Muscle of leg (tissue), 11 donors: ENCODE results near the gene ERFL. TPM values are rescaled to one million over a fixed set of nuclear protein-coding genes. Genes with fewer than 3 reads are reported as not detected.
A peak's percentile ranks its signal among the peaks of the same experiment; 100 is the strongest.

ENCODE experiments used
- DNase-seq: peaks from one replicate; pipeline ENCODE4 v3.0.0; 2013
- H3K27ac ChIP-seq: one replicate; pipeline ENCODE4 v1.5.1; 2013; ENCODE audit warnings: mild to moderate bottlenecking, low read length, control low read depth
- H3K27me3 ChIP-seq: one replicate; pipeline ENCODE4 v1.6.1; 2013; ENCODE audit warnings: low read length; ENCODE audit not compliant: control insufficient read depth, insufficient read depth
- H3K36me3 ChIP-seq: one replicate; pipeline ENCODE4 v1.6.1; 2013; ENCODE audit warnings: low read length; ENCODE audit not compliant: control insufficient read depth, insufficient read depth
- H3K4me1 ChIP-seq: one replicate; pipeline ENCODE4 v1.6.1; 2013; ENCODE audit warnings: low read length; ENCODE audit not compliant: control insufficient read depth, insufficient read depth
- H3K4me3 ChIP-seq: one replicate; pipeline ENCODE4 v1.5.1; 2013; ENCODE audit warnings: low read length, control low read depth
- H3K9me3 ChIP-seq: replicated peaks from 2 replicates; pipeline ENCODE4 v1.6.1; 2013; ENCODE audit warnings: low read depth, low read length; ENCODE audit not compliant: control insufficient read depth
- WGBS: methylation state at CpG from one replicate; pipeline ENCODE4 v1.1.5; 2013; ENCODE audit warnings: missing lambda C conversion rate; ENCODE audit not compliant: insufficient coverage; 5-methylcytosine and 5-hydroxymethylcytosine counted together
- polyA plus RNA-seq, 8 donors: library from polyadenylated mRNA; unstranded; fragments of 120-200 nt; gene quantifications; one replicate each; pipeline versions ENCODE4 v1.2.1 to v1.2.3, GENCODE V29; 2013; ENCODE audit warnings: inconsistent platforms in 1 of 8, low replicate concordance in 1 of 8; ENCODE audit not compliant: insufficient read length in 8 of 8, insufficient read depth in 1 of 8
- total RNA-seq: library from RNA; stranded (reverse); fragments of 120-200 nt; gene quantifications from one replicate; pipeline ENCODE4 v1.2.4, GENCODE V29; 2013

Gene ERFL
- total and polyA plus RNA-seq, 9 donors = 0.04 to 0.31 (median 0.12) TPM

GRCh38 chr19:41959056-41960053, 31.1 kb upstream of the ERFL start, which contains the start of gene RABAC1:
TSS of gene RABAC1 (minus strand) at chr19:41959321. CDS start at chr19:41959292, 29 bp downstream.
- Histone ChIP-seq H3K9me3 (no peaks in the 10 kb centered on the region), H3K36me3 (peaks cover 7% of the 10 kb centered on the region), H3K27me3 (no peaks in the 10 kb centered on the region), H3K4me3 (peak within 1 kb of the TSS; percentile 97), H3K4me1 (peaks cover 20% of the 10 kb centered on the region), H3K27ac (peak within 1 kb of the TSS; percentile 95)
- WGBS = under 1% methylated on average over 41 of the region's 46 CpGs
- peak; percentile 98 for DNase-seq

DNA sequence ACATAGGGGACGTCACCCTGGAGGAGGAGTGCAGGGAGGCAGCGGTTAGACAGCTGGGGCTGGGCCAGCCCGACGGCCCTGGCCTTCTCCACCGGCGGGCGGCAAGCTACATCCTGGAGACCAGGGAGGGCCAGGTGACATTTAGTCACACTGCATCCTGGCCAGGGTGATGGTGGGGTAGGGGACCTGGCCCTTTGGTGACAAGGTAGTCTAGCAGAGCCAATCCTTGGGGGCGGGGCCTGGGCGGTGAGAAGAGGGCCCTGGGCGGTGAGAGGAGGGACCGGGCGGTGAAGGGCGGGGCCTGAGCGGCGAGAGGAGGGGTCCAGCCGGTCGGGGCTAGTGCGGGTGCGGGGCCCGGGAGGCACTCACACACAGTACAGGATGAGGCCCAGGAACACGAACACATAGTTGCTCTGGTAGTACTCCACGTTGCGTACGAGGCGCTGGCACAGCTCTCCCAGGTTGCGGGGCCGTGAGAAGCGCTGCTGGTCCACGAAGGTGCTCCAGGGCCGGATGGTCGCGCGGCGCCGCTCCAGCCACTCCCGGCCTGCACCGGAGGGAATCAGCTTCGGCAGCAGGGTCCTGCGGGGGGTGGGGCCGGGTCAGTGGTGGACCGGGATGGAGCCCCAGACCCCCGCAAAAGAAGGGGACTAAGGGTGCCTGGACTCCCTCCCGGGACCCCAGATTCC, 30.3 kb upstream of the ERFL start:
- peak overlapping the region; percentile 95 for H3K27ac ChIP-seq
- H3K4me1 ChIP-seq = peaks cover 20% of the 10 kb centered on the region
- H3K9me3 ChIP-seq = no peaks in the 10 kb centered on the region
- H3K36me3 ChIP-seq = peaks cover 7% of the 10 kb centered on the region
- no peaks in the 10 kb centered on the region for H3K27me3 ChIP-seq
- peak overlapping the region; percentile 97 for H3K4me3 ChIP-seq
- WGBS = under 1% methylated on average over 35 of the region's 43 CpGs
- peak; percentile 91 for DNase-seq

DNA sequence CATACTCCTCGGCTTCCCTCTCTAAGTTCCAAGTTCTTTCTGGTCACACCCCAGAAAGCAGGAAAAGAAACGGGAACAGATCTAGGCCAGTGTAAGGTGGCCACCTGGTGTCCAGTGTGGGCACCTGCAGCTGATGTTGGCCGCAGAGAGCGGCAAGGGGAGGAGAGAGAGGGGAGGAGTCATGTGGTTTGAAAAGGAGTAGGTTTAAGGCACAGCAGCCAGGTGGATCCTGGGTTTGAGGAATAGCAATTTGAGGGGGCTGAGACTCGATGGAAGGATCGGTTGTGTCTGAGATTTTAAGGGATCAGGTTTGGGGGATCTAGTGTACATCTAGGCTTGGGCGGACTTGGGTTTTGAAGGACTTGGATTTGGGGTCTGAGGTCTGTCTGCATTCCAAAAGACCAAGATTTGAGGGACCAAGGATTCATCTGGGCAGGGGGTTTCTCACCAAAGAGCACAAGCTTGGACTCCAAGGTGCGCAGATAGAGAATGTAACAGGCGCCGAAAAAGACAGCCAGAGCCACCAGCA, 29.7 kb upstream of the ERFL start:
- Histone ChIP-seq H3K27me3 (no peaks in the 10 kb centered on the region), H3K27ac (peak overlapping the region; percentile 95), H3K4me1 (peaks cover 20% of the 10 kb centered on the region), H3K9me3 (no peaks in the 10 kb centered on the region), H3K4me3 (peak overlapping the region; percentile 97), H3K36me3 (peaks cover 7% of the 10 kb centered on the region)
- DNase-seq = peak; percentile 88
- 9% methylated on average over 7 of the region's 10 CpGs for WGBS

DNA sequence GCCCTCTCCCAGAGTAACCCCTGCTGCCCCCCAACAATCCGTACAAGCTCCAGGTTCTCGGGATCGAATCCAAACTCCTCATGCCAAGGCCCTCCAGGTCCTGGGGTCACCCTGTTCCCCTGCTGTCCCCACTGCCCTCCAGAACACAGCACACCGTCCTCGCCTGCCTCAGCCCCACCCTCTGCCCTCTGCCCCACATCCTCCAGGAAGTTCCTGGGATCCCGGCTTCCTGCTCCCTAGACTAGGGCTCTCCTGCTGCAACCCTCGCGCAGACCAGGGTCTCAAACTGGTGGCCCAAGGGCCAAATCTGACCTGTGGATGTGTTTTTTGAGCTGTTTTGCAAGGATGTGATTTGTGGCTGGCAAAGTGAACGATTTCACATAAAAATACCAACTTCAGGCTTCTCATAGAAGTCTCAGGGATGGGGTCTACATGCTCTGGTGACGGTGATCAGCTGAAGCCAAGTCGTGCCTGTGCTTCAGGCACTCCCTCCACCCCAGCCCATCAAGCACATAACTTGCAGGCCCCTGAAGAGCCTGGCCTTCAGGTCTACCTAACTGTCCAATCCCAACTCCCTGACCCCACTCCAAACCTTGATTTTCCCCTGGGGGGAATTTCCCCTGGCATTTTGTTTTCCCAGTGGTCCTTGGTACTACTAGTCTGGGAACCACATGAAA, 29.1 kb upstream of the ERFL start:
- H3K4me1 ChIP-seq = peaks cover 20% of the 10 kb centered on the region
- H3K36me3 ChIP-seq = peaks cover 7% of the 10 kb centered on the region
- H3K4me3 ChIP-seq = no peak overlapping the region
- no peak for DNase-seq
- no peak overlapping the region for H3K27ac ChIP-seq
- no peaks in the 10 kb centered on the region for H3K9me3 ChIP-seq
- H3K27me3 ChIP-seq = no peaks in the 10 kb centered on the region
- WGBS = 87% methylated on average over 7 of the region's 11 CpGs

- Histone ChIP-seq H3K27me3 (no peaks in the 10 kb centered on the region), H3K36me3 (peaks cover 7% of the 10 kb centered on the region), H3K4me1 (peaks cover 22% of the 10 kb centered on the region), H3K27ac (no peak overlapping the region), H3K4me3 (no peak overlapping the region), H3K9me3 (no peaks in the 10 kb centered on the region)
- no peak for DNase-seq
- WGBS = 74% methylated on average over 10 of the region's 13 CpGs
Observed at GRCh38 chr19:41956621-41957020, 28.4 kb upstream of the ERFL start.

GRCh38 chr19:41955521-41955920, 27.3 kb upstream of the ERFL start:
- H3K36me3 ChIP-seq = peaks cover 7% of the 10 kb centered on the region
- no peak for DNase-seq
- H3K27me3 ChIP-seq = no peaks in the 10 kb centered on the region
- H3K9me3 ChIP-seq = no peaks in the 10 kb centered on the region
- H3K27ac ChIP-seq = no peak overlapping the region
- 61% methylated on average over 5 of the region's 7 CpGs for WGBS
- peaks cover 22% of the 10 kb centered on the region for H3K4me1 ChIP-seq
- H3K4me3 ChIP-seq = no peak overlapping the region

GRCh38 chr19:41951686-41952172, 23.5 kb upstream of the ERFL start:
- 0% methylated on average over 6 of the region's 12 CpGs for WGBS

DNA sequence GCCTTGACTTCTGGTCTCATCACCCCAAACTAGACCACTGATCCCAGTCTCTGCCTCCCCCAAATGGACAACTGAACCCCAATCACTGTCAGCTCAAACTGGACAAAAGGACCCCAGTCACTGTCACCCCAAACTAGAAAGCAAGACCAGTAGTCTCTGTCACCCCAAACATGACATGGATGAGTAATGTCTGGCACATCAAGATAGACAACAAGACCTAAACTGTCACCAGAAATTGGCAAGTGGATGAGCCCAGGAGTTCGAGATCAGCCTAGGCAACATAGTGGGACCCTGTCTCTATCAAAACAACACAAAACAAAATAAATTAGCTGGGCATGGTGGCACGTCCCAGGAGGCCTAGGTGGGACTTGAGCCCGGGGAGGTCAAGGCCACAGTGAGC, 18.8 kb upstream of the ERFL start:
- Histone ChIP-seq H3K9me3 (no peaks in the 10 kb centered on the region), H3K4me3 (no peak overlapping the region), H3K27ac (no peak overlapping the region), H3K4me1 (peaks cover 3% of the 10 kb centered on the region), H3K36me3 (no peaks in the 10 kb centered on the region), H3K27me3 (no peaks in the 10 kb centered on the region)
- 100% methylated on average over 1 of the region's 3 CpGs for WGBS
- DNase-seq = no peak

More at GRCh38 chr19:41951686-41952172, 23.5 kb upstream of the ERFL start:
- no peak overlapping the region for H3K4me3 ChIP-seq
- no peaks in the 10 kb centered on the region for H3K9me3 ChIP-seq
- DNase-seq = peak; percentile 79
- no peaks in the 10 kb centered on the region for H3K27me3 ChIP-seq
- H3K4me1 ChIP-seq = peaks cover 3% of the 10 kb centered on the region
- peaks cover 7% of the 10 kb centered on the region for H3K36me3 ChIP-seq
- H3K27ac ChIP-seq = no peak overlapping the region

DNA sequence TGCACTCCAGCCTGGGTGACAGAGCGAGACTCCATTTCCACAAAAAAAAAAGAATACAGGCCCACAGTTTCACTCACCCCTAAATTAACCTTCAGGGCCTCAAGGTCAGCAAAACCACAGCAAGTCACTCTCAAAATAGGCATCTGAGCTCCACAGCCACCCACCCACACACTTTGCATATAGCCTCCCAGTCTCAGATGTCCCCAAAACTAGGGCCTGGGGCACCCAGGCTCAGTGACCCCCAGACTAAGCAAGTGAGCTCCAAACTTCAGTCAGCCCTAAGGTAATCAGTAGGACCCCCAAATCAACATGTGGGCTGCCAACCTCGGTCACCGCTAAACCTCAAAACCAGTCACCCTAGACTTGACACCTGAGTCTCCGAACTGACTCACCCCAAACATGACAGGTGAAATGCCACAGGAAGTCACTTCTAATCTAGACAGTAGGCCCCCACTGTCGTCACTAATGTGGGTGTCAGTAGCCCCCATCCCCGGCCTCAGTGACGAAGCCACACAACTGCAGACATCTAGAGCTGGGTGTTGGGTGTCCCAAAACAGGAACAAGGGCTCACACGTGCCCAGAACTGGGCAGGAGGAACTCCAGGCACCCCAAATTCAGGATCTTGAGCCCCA, 17.0 kb upstream of the ERFL start:
- 81% methylated on average over 8 of the region's 8 CpGs for WGBS
- no peak overlapping the region for H3K27ac ChIP-seq
- no peak for DNase-seq
- peaks cover 14% of the 10 kb centered on the region for H3K27me3 ChIP-seq
- H3K36me3 ChIP-seq = no peaks in the 10 kb centered on the region
- H3K4me3 ChIP-seq = no peak overlapping the region
- peaks cover 7% of the 10 kb centered on the region for H3K4me1 ChIP-seq
- H3K9me3 ChIP-seq = no peaks in the 10 kb centered on the region
